Coronary artery (tissue), 2 donors: ENCODE data around the gene KCNMA1.

Experiments
- DNase-seq: peaks from one replicate; pipeline ENCODE4 v3.0.0-alpha.2; 2017; ENCODE audit warnings: low spot score
- H3K27ac ChIP-seq, 2 donors: fragments of 200-600 bp; sonication (generic); one replicate each; pipeline ENCODE4 v1.5.1; 2016 to 2019
- H3K4me3 ChIP-seq: fragments of 200-600 bp; sonication (generic); 2 replicates; pipeline ENCODE4 v1.5.1; 2016; ENCODE audit warnings: mild to moderate bottlenecking, moderate library complexity
- TF ChIP-seq, protein P1 (sequence below): fragments of 200-600 bp; sonication (generic); IDR thresholded peaks from one replicate; pipeline ENCODE4 v1.5.1; 2019; ENCODE audit warnings: antibody characterized with exemption

KCNMA1 gene

DNA sequence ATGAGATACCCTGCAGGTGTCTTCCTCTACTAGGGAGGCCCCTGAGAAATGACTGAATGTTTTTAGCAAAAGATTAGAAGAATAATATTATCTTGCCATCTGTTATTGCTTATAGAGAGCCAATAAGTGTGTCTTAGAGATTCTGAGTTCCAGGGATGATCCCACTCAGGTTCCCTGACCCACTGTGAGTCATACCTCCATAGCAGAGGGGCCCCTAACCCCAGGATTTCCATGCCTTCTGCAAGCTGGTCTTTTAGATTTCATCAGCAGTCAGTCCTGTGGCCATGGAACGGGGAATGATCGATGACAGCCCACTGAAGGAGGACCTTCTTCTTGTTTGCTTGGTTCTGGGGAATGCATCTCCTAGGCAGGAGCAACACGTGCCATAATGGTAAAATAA, 333.4 kb downstream of the KCNMA1 start:
- H3K4me3 ChIP-seq: no peak overlapping the region

DNA sequence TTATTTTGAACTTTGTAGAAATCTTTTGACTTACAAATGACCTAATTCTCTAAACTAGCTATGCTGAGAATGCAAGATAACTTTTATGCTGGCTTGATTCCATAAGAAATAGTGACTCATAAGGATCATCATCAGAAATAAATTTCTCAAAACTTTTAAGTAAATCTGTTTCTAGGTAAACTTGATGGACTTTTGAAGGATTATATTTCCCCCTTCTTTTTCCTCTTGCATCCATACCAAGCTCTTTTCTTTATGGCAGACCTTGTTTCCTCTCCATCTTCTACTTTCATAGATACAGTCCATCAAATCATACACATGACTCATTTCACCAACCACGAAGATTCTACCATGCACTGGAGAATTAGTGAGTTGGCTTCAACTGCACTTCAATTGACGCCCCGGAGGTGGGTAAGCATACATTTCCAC, 336.3 kb downstream of the KCNMA1 start:
- DNase-seq: no peak
- TF ChIP-seq, protein P1, sequence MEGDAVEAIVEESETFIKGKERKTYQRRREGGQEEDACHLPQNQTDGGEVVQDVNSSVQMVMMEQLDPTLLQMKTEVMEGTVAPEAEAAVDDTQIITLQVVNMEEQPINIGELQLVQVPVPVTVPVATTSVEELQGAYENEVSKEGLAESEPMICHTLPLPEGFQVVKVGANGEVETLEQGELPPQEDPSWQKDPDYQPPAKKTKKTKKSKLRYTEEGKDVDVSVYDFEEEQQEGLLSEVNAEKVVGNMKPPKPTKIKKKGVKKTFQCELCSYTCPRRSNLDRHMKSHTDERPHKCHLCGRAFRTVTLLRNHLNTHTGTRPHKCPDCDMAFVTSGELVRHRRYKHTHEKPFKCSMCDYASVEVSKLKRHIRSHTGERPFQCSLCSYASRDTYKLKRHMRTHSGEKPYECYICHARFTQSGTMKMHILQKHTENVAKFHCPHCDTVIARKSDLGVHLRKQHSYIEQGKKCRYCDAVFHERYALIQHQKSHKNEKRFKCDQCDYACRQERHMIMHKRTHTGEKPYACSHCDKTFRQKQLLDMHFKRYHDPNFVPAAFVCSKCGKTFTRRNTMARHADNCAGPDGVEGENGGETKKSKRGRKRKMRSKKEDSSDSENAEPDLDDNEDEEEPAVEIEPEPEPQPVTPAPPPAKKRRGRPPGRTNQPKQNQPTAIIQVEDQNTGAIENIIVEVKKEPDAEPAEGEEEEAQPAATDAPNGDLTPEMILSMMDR: no peak
- Histone ChIP-seq H3K27ac (peak overlapping the region in 1 of 2 donors; percentile 18), H3K4me3 (no peak overlapping the region)

More for the DNA sequence above, 333.4 kb downstream of the KCNMA1 start:
- H3K27ac ChIP-seq: no peak overlapping the region
- DNase-seq: no peak
- TF ChIP-seq, protein P1: no peak

DNA sequence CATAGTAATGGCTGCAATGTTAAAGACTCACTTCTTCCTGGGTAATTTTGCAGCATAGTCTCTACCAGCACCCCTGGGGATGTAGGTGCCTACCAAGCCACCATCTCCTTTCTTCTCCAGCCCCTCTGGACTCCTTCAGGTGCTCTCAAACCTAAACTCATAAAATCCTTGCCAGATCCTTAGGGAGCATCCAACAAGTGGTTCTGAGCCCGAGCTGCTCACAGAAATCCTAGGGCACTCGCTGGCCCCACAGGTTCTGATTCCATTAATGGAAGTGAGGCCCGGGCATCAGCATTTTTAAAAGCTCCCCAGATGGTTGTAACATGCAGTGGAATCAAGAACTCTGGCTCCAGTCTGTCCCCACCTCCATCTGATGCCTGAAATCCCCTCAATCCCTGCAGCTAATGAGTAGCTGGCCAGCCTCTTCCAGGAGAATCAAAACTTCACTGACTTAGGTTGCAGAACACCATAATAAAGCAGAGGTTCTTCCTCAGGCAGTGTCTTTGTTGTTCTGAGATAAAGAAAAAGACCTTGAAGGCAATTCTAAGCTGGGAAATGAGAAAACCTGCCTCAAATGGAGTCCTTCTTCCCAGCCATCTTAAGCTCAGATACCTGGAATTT, 336.8 kb downstream of the KCNMA1 start:
- DNase-seq: no peak
- Histone ChIP-seq H3K27ac (no peak overlapping the region), H3K4me3 (no peak overlapping the region)
- TF ChIP-seq, protein P1: no peak

DNA sequence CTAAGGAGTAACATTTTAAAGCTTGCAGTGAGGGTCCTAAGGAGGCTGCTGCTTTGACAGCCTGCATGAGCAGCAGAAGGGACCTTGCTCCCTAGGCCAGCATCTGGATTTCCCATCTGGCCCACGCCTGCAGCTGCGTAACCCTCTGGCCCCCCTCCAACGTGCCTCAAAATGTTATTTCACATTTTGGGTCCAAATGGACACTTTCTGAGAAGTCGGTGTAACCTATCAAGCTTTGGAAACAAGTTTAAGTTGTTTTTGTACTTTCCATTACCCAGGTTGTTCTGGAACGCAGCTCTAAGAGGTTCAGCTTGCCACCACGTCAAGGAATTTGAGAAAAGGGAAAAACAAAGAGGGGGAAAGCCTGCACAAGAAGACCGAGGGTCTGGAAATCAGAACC, 338.3 kb downstream of the KCNMA1 start:
- Histone ChIP-seq H3K4me3 (no peak overlapping the region), H3K27ac (no peak overlapping the region)
- TF ChIP-seq, protein P1: no peak
- no peak for DNase-seq

DNA sequence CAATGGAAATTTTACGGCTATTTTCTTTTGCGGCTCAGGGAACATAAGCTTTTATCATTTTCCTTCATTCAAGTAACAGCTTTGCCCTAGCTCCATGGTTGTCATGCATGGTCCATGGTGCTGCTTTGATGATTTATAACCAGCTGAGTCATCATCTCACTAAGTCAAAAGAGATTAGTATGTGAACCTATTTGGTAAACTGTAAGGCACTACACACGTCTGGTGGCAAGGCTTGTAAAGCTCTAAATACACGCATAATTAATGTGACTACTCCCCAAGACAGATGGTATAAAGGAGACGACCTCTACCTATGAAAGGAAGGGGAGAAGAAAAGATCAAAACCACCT, 340.2 kb downstream of the KCNMA1 start:
- TF ChIP-seq, protein P1: no peak
- H3K27ac ChIP-seq: no peak overlapping the region

DNA sequence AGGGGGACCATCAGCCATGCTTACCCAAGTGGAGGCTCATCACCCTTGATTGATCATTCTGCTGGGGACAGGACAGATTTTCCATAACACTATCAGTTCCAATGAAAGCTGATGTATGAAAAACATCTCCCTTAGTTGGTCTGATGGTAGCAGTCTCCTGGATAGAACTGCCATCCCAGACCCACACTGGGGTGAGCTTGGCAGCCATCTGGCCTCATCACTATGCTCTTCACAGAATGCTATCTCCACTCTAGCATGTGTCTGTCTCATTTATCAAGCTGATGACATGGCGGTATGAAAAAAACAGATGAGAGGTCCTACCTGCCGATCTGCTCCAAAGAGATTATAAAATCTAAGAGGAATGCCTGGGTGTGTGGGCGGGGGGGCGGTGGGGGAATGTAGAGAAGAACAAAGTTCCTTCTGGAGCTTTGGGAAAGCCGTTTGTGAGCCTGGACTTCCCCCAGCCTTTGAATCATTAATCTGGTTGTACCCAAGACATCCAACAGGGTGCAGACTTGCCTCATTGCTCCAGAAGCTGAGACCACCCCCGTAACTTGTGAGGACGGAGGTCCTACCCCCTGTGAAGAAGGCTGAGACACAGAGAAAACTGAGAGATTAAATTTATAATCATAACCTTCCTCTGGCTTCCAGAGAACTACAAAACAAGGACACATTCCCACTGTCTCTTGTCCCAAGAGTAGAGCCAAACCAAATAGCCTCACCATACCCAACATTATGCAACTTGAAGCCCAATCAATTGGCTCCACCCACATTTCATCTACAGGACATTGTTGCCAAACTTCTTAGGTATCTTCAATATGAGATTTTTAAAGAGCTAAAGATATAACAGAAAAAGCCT, 340.8 kb downstream of the KCNMA1 start:
- DNase-seq: no peak
- no peak overlapping the region for H3K4me3 ChIP-seq
- TF ChIP-seq, protein P1: no peak
- no peak overlapping the region for H3K27ac ChIP-seq

More for the DNA sequence above, 340.2 kb downstream of the KCNMA1 start:
- no peak overlapping the region for H3K4me3 ChIP-seq
- DNase-seq: no peak

DNA sequence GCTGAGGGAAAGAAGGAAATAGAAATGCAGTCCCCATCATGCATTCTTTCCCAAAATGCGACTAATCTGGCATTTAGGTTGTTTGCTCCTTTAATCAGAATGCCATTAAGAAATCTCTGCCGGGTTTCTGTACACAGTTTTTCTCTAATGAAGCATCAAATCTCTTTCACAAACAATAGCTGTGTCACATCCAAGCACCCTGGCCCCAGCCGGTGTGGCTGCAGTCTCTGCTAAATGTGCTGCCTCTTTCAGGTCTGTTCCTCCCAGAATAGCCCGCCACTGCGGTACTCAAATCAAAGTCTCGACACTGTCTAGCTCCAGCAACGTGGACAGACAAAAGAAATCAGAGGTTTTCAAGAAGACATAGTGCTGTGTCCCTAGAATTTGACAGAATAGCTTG, 343.8 kb downstream of the KCNMA1 start:
- Histone ChIP-seq H3K27ac (peak overlapping the region in 1 of 2 donors; percentile 10), H3K4me3 (no peak overlapping the region)
- TF ChIP-seq, protein P1: no peak
- no peak for DNase-seq
